IgD-negative memory B cell (primary cell): Measurements from ENCODE around the gene C1R. TPM values are rescaled to one million over a fixed set of nuclear protein-coding genes. Genes with fewer than 3 reads are reported as not detected.
"Not testable (repeated sequence)": the region's sequence is repeated elsewhere in the genome, so short reads cannot be mapped to it uniquely, and the experiment has no call there.

Source experiments
- H3K27ac Mint-ChIP-seq, 3 donors: one replicate each; pipeline ENCODE4 v1.8.0; 2020 to 2022; ENCODE audit warnings: mild to moderate bottlenecking in 3 of 3, mixed read lengths in 3 of 3, moderate library complexity in 1 of 3
- H3K27me3 Mint-ChIP-seq: one replicate; pipeline ENCODE4 v1.8.0; 2021; ENCODE audit warnings: mixed read lengths
- H3K36me3 Mint-ChIP-seq: one replicate; pipeline ENCODE4 v1.8.0; 2020; ENCODE audit warnings: mild to moderate bottlenecking, mixed read lengths
- H3K4me1 Mint-ChIP-seq, 3 donors: one replicate each; pipeline ENCODE4 v1.8.0; 2020 to 2022; ENCODE audit warnings: mixed read lengths in 3 of 3, mild to moderate bottlenecking in 1 of 3
- H3K4me3 Mint-ChIP-seq, 4 donors: one replicate each; pipeline ENCODE4 v1.8.0; 2020 to 2022; ENCODE audit warnings: mild to moderate bottlenecking in 4 of 4, mixed read lengths in 4 of 4, moderate library complexity in 3 of 4
- H3K9me3 Mint-ChIP-seq, 3 donors: one replicate each; pipeline ENCODE4 v1.8.0; 2020 to 2021; ENCODE audit warnings: mixed read lengths in 3 of 3, mild to moderate bottlenecking in 1 of 3
- polyA plus RNA-seq: library from polyadenylated mRNA; unstranded; fragments of 300-500 nt; fragmentation: Illumina TruSeq; gene quantifications from one replicate; pipeline ENCODE4 v1.2.3, GENCODE V29; 2021

The C1R gene
- polyA plus RNA-seq, 1 donor from 2014 or later, result not detected

GRCh38 chr12:7110661-7111060 lies 18.4 kb upstream of the C1R start:
- Mint-ChIP-seq H3K4me1 (peaks cover 10 to 24% (median 22%) of the 10 kb centered on the region in 3 donors), H3K4me3 (peak overlapping the region in 1 of 4 donors; percentile 66), H3K36me3 (peaks cover 3% of the 10 kb centered on the region), H3K9me3 (peaks cover 0 to 9% (median 0%) of the 10 kb centered on the region in 3 donors), H3K27ac (no peak overlapping the region), H3K27me3 (no peaks in the 10 kb centered on the region)

DNA sequence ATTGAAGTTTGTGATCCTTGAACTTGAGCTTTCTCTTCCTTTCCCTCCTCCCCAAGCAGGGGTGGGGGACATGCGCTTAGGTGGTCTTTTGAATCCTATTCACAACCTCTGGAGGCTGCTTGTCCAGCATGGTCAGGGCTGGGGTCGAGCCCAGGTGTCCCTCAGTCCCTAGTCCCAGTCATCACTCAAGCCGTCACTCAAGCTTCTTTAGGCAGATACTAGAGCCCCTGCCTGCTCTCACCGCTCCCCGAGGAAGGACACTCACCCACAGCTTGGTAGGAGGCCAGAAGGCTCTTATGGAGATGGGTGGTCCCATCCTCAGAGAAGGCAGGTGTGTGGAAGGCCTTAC lies 17.3 kb upstream of the C1R start:
- H3K4me1 Mint-ChIP-seq, result peaks cover 10 to 25% (median 24%) of the 10 kb centered on the region in 3 donors
- H3K9me3 Mint-ChIP-seq, result peaks cover 0 to 12% (median 0%) of the 10 kb centered on the region in 3 donors
- H3K27me3 Mint-ChIP-seq, result no peaks in the 10 kb centered on the region
- H3K4me3 Mint-ChIP-seq, result peak overlapping the region; percentile 91 to 98 (median 95)
- peaks cover 7% of the 10 kb centered on the region for H3K36me3 Mint-ChIP-seq
- H3K27ac Mint-ChIP-seq, result peak overlapping the region; percentile 30 to 90 (median 80)

DNA sequence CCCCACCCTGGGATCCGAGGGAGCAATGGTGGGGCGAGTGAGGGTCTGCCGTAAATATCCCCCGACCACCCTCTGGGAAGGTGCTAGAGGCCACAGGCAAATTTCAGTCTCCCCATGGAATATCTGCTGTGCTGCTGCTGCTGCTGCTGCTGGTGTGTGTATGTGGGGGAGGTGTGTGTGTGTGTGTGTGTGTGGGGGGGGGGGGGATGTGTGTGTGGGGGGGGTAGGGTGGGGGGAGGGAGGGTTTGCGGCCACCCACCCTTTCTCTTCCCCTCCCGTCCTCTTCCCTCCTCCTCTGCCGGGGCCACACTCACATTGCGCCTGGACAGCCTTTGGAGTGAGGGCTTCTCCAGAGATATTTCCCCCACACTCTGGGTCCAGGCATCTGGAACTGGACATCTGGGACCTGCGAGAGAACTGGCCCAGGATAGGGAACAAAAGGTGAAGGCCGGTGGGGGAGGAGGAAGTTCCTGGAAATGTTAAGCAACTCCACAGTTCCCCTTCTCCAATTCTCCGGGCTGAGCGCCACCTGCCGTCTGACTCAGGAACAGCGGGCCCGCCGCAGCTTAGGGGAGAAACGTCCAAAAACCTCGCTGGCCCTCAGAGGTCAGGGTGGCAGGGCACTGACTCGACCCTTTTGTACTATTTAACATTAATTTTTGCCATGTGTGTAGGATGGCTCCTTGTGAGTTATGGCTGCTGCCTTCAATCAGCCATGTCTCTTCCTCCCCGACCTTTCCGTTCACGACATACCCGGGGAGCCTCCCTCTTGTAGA lies 16.7 kb upstream of the C1R start, which contains the start of gene C1RL:
Gene C1RL (minus strand): TSS at position 419 of the 776 bp plus-strand sequence. CDS start 34 bp downstream, at position 385.
- Mint-ChIP-seq H3K27me3 (no peaks in the 10 kb centered on the region), H3K4me3 (peak within 1 kb of the TSS; percentile 91 to 99 (median 98)), H3K36me3 (peaks cover 7% of the 10 kb centered on the region), H3K27ac (peak within 1 kb of the TSS; percentile 90 to 94 (median 91)), H3K9me3 (peaks cover 0 to 12% (median 0%) of the 10 kb centered on the region in 3 donors), H3K4me1 (peaks cover 10 to 25% (median 25%) of the 10 kb centered on the region in 3 donors)

DNA sequence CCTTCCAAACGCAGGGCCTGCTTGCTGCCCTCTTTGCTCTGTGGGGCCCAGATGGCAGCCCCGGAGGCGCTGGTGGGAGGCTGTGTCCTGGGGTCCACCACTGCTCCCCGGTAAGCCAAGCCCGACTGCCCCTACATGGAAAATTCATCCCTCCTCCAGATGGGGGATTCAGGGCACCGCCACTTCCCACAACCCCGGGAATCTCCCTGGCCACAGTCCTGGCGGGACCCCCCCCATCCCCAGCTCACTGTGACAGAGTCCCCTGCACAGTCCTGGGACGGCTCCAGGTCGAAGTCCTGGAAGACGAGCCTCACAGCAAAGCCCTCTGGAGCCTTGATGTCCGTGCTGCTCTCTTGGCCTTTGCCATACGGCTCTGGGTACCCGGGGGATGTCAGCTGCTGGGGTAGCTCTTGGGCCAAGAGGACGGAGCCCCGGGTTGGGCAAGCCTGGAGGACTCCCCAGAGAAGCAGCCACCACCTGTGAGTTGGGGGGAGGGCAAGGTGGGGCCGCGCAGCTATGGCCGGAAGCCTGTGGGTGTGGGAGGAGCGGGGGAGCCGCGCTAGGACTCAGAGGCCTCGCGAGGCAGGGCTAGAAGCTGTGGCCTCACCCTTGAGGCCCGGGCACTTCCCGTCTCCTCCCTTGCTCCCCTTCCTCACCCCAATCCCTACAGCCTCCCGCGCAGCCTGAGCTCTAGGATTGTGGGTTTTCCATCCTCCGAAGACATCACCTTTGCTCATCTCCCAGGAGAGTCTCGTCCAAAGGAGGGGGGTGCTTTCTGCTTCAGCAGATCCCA lies 16.0 kb upstream of the C1R start:
- no peaks in the 10 kb centered on the region for H3K27me3 Mint-ChIP-seq
- H3K27ac Mint-ChIP-seq, result peak overlapping the region; percentile 90 to 94 (median 91)
- peak overlapping the region; percentile 91 to 99 (median 98) for H3K4me3 Mint-ChIP-seq
- peaks cover 6 to 24% (median 21%) of the 10 kb centered on the region in 3 donors for H3K4me1 Mint-ChIP-seq
- peaks cover 0 to 12% (median 0%) of the 10 kb centered on the region in 3 donors for H3K9me3 Mint-ChIP-seq
- peaks cover 7% of the 10 kb centered on the region for H3K36me3 Mint-ChIP-seq

DNA sequence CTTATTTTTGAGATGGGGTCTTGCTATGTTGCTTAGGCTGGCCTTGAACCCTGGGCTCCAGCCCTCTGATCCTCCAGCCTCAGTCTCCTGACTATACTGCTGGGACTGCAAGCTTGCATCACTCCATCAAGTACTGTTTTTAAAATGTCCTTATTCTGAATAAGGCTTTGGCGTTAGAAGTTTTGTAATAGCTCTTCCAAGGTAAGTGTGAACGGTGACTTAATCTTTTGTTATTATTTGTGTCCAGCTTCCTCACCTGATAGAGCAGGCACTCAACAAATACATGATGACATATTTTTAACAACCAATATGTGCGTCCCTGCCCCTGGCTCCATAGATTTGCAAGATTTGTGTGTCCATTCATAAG lies 15.4 kb upstream of the C1R start:
- Mint-ChIP-seq H3K27me3 (no peaks in the 10 kb centered on the region), H3K4me1 (peaks cover 6 to 24% (median 22%) of the 10 kb centered on the region in 3 donors), H3K36me3 (peaks cover 10% of the 10 kb centered on the region), H3K4me3 (peak overlapping the region; percentile 91 to 99 (median 98)), H3K9me3 (peaks cover 0 to 12% (median 0%) of the 10 kb centered on the region in 3 donors), H3K27ac (peak overlapping the region; percentile 90 to 94 (median 91))

DNA sequence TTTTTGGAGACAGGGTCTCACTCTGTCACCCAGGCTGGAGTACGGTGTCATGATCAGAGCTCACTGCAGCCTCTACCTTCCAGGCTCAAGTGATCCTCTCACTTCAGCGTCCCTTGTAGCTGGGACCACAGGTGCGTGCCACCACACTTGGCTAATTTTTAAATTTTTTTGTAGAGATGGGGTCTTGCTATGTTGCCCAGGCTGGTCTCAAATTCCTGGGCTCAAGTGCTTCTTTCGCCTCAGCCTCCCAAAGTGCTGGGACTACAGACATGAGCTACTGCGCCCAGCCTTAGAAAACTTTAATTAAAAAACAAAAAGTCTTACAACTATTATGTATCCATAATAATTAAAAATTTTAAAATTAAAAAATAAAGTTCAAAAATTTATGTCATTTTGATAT lies 14.9 kb upstream of the C1R start:
- H3K4me1 Mint-ChIP-seq, result peaks cover 9 to 24% (median 24%) of the 10 kb centered on the region in 3 donors
- H3K27me3 Mint-ChIP-seq, result not testable (repeated sequence)
- H3K27ac Mint-ChIP-seq, result peak overlapping the region in 1 of 3 donors; percentile 59
- peaks cover 12% of the 10 kb centered on the region for H3K36me3 Mint-ChIP-seq
- H3K4me3 Mint-ChIP-seq, result peak overlapping the region in 2 of 4 donors; percentile 68 to 80
- peaks cover 0 to 12% (median 0%) of the 10 kb centered on the region in 3 donors for H3K9me3 Mint-ChIP-seq

DNA sequence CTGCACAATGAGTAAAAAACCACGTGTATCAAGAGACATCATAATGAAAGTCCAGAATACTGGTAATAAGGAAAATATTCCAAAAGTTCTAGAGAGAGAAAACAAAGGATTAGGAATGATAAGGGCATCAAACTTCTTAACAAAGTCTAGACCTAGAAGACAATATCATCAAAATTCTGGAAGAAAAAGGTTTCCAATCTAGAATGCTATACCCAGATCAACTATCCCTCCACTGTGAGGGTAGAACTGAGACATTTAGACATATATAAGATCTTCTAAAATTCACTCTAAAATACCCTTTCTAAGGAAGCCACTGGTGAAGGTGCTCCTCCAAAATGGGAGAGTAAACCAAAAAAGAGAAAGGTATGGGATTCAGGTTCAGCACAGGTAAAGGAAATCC lies 13.8 kb upstream of the C1R start:
- peak overlapping the region in 2 of 4 donors; percentile 57 to 80 for H3K4me3 Mint-ChIP-seq
- H3K27me3 Mint-ChIP-seq, result no peaks in the 10 kb centered on the region
- H3K27ac Mint-ChIP-seq, result peak overlapping the region in 2 of 3 donors; percentile 59 to 72
- H3K36me3 Mint-ChIP-seq, result peaks cover 12% of the 10 kb centered on the region
- peaks cover 0 to 12% (median 0%) of the 10 kb centered on the region in 3 donors for H3K9me3 Mint-ChIP-seq
- H3K4me1 Mint-ChIP-seq, result peaks cover 10 to 24% (median 24%) of the 10 kb centered on the region in 3 donors

- Mint-ChIP-seq H3K36me3 (peaks cover 12% of the 10 kb centered on the region), H3K4me3 (no peak overlapping the region), H3K27ac (peak overlapping the region in 1 of 3 donors; percentile 41), H3K4me1 (peaks cover 9 to 24% (median 13%) of the 10 kb centered on the region in 3 donors), H3K27me3 (no peaks in the 10 kb centered on the region), H3K9me3 (peaks cover 0 to 12% (median 0%) of the 10 kb centered on the region in 3 donors)
Observed at GRCh38 chr12:7103837-7104584, 11.8 kb upstream of the C1R start.

- Mint-ChIP-seq H3K27me3 (no peaks in the 10 kb centered on the region), H3K4me1 (peaks cover 5 to 19% (median 8%) of the 10 kb centered on the region in 3 donors), H3K27ac (no peak overlapping the region), H3K36me3 (peaks cover 14% of the 10 kb centered on the region), H3K9me3 (peaks cover 0 to 12% (median 0%) of the 10 kb centered on the region in 3 donors), H3K4me3 (no peak overlapping the region)
Observed at GRCh38 chr12:7102582-7102981, 10.3 kb upstream of the C1R start.

GRCh38 chr12:7101694-7102131 lies 9.5 kb upstream of the C1R start:
- Mint-ChIP-seq H3K4me1 (peaks cover 5 to 15% (median 8%) of the 10 kb centered on the region in 3 donors), H3K27ac (no peak overlapping the region), H3K9me3 (peaks cover 0 to 12% (median 0%) of the 10 kb centered on the region in 3 donors), H3K27me3 (no peaks in the 10 kb centered on the region), H3K4me3 (no peak overlapping the region), H3K36me3 (peaks cover 14% of the 10 kb centered on the region)

- H3K4me1 Mint-ChIP-seq, result peaks cover 5 to 12% (median 5%) of the 10 kb centered on the region in 3 donors
- peaks cover 14% of the 10 kb centered on the region for H3K36me3 Mint-ChIP-seq
- H3K27me3 Mint-ChIP-seq, result no peaks in the 10 kb centered on the region
- H3K27ac Mint-ChIP-seq, result no peak overlapping the region
- H3K9me3 Mint-ChIP-seq, result peaks cover 0 to 8% (median 0%) of the 10 kb centered on the region in 3 donors
- H3K4me3 Mint-ChIP-seq, result no peak overlapping the region
Observed at GRCh38 chr12:7101047-7101693, 8.9 kb upstream of the C1R start.

DNA sequence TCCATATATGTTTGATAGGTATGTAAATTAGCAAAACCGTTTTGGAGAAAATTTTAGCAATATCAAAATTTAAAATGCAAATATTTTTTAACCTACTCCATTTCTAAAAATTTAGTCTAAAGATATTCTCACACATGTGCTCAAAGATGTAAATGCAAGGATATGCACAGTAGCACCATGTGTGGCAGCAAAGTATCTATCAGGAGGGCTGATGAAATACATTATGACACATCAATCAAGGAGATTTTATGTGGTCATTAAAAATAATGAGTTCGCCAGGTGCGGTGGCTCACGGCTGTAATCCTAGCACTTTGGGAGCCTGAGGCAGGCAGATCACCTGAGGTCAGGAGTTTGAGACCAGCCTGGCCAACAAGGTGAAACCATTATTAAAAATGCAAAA lies 8.0 kb upstream of the C1R start:
- no peaks in the 10 kb centered on the region for H3K27me3 Mint-ChIP-seq
- peaks cover 5% of the 10 kb centered on the region in 3 donors for H3K4me1 Mint-ChIP-seq
- no peaks in the 10 kb centered on the region for H3K9me3 Mint-ChIP-seq
- no peak overlapping the region for H3K4me3 Mint-ChIP-seq
- H3K36me3 Mint-ChIP-seq, result peaks cover 7% of the 10 kb centered on the region
- no peak overlapping the region for H3K27ac Mint-ChIP-seq

DNA sequence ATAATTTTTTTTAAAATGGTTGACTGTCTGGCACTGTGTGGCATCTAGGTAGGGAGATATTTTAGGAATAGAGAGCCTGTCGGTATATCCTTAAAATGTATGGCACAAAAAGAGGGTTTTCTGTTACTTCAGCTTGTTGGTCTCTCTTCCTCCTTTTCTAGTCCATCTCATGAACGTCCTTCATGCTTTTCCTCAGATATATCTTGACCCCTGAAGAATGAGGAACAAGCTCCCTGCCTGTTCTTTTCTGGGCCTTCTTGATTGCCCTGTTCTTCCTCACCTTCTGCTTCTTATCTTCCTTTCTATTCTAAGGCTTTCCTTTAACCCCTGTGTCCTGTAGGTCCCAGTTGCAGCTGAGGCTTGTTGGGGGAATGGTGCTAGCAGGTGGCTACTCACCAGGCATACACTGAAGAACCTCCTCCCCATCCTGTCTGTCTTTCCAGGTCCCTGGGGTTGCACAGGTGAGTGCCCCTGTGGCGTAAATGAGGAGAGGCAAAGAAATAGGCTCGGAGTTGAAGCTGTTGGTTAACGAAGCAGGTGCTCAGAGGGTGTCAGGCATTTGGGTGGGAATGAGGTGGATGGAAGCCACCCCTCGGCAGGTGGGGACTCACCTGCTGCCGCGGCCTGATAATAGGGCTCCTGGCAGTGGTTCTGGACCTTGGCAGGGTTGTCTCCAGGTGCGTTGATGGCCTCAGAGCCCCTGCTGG lies 7.2 kb upstream of the C1R start:
- Mint-ChIP-seq H3K4me1 (peaks cover 5% of the 10 kb centered on the region in 3 donors), H3K27ac (no peak overlapping the region), H3K9me3 (no peaks in the 10 kb centered on the region), H3K27me3 (no peaks in the 10 kb centered on the region), H3K4me3 (no peak overlapping the region), H3K36me3 (peaks cover 7% of the 10 kb centered on the region)
